Activated T-helper 1 cell treated with Interleukin-2 at 50 U/mL for 16 hours (primary cell): ENCODE results near the gene GET3.

Experiments
- DNase-seq: peaks from one replicate; pipeline ENCODE4 v3.0.0-alpha.2; 2020; ENCODE audit warnings: low read depth

The GET3 gene

GRCh38 chr19:12752056-12752781 is 14.9 kb downstream of the GET3 start:
- no peak for DNase-seq

GRCh38 chr19:12754465-12755196 is 17.3 kb downstream of the GET3 start:
- DNase-seq = no peak

GRCh38 chr19:12756150-12756883 is 19.0 kb downstream of the GET3 start:
- DNase-seq = no peak

- DNase-seq = peak; percentile 44
These were observed 20.4 kb downstream of the GET3 start for GRCh38 chr19:12757544-12758274.

GRCh38 chr19:12759686-12760085 is 22.4 kb downstream of the GET3 start:
- no peak for DNase-seq

- no peak for DNase-seq
These were observed 25.8 kb downstream of the GET3 start for GRCh38 chr19:12763100-12763499.

GRCh38 chr19:12764698-12765097 is 27.4 kb downstream of the GET3 start:
- DNase-seq = no peak

GRCh38 chr19:12766051-12766521 is 28.8 kb downstream of the GET3 start:
- DNase-seq = peak; percentile 70

- no peak for DNase-seq
These were observed 29.9 kb downstream of the GET3 start for GRCh38 chr19:12767150-12767549.

GRCh38 chr19:12767666-12768065 is 30.4 kb downstream of the GET3 start:
- no peak for DNase-seq

- DNase-seq = peak; percentile 54
These were observed 32.4 kb downstream of the GET3 start for GRCh38 chr19:12769689-12770088.

GRCh38 chr19:12770922-12771321 is 33.6 kb downstream of the GET3 start:
- DNase-seq = no peak

GRCh38 chr19:12772323-12772722 is 35.0 kb downstream of the GET3 start:
- DNase-seq = no peak

- no peak for DNase-seq
These were observed 36.3 kb downstream of the GET3 start for GRCh38 chr19:12773571-12773970.

- DNase-seq = no peak
These were observed 37.6 kb downstream of the GET3 start, which contains the start of gene HOOK2 for GRCh38 chr19:12774588-12775555. HOOK2 (minus strand) TSS chr19:12775552; CDS start chr19:12775449, 103 bp downstream.

GRCh38 chr19:12777217-12778016 is 40.1 kb downstream of the GET3 start:
- peak; percentile 72 for DNase-seq

- DNase-seq = no peak
These were observed 41.0 kb downstream of the GET3 start for GRCh38 chr19:12778017-12778904.

GRCh38 chr19:12778905-12779161 is 41.5 kb downstream of the GET3 start:
- DNase-seq = no peak
